Activated CD4-positive, alpha-beta T cell treated with anti-CD3 and anti-CD28 coated beads, Interleukin-2, amount 50 U/mL, for 16 hours (primary cell): ENCODE data around the gene AKR1E2.

Source experiments
- DNase-seq: peaks from one replicate; pipeline ENCODE4 v3.0.0-alpha.2; 2020

The AKR1E2 gene

GRCh38 chr10:4825868-4826791, at the start of gene AKR1E2:
TSS of gene AKR1E2 (plus strand) at chr10:4826207. CDS start at chr10:4826325, 118 bp downstream.
- DNase-seq = peak; percentile 86

- DNase-seq = peak; percentile 39
Measured at GRCh38 chr10:4776234-4776638, 49.8 kb upstream of the AKR1E2 start.

GRCh38 chr10:4778761-4779160, 47.2 kb upstream of the AKR1E2 start:
- DNase-seq = no peak

- DNase-seq = no peak
Measured at GRCh38 chr10:4780091-4780490, 45.9 kb upstream of the AKR1E2 start.

- no peak for DNase-seq
Measured at GRCh38 chr10:4780782-4781181, 45.2 kb upstream of the AKR1E2 start.

- DNase-seq = no peak
Measured at GRCh38 chr10:4781955-4782354, 44.1 kb upstream of the AKR1E2 start.

- DNase-seq = no peak
Measured at GRCh38 chr10:4784667-4785333, 41.2 kb upstream of the AKR1E2 start.

- DNase-seq = no peak
Measured at GRCh38 chr10:4786043-4786839, 39.8 kb upstream of the AKR1E2 start.

GRCh38 chr10:4790045-4790444, 36.0 kb upstream of the AKR1E2 start:
- DNase-seq = no peak

GRCh38 chr10:4790922-4791321, 35.1 kb upstream of the AKR1E2 start:
- no peak for DNase-seq

GRCh38 chr10:4792381-4792780, 33.6 kb upstream of the AKR1E2 start:
- DNase-seq = no peak

GRCh38 chr10:4801405-4801804, 24.6 kb upstream of the AKR1E2 start:
- DNase-seq = no peak

GRCh38 chr10:4802711-4803487, 23.1 kb upstream of the AKR1E2 start:
- no peak for DNase-seq

- DNase-seq = no peak
Measured at GRCh38 chr10:4803822-4804221, 22.2 kb upstream of the AKR1E2 start.

- no peak for DNase-seq
Measured at GRCh38 chr10:4804465-4804864, 21.5 kb upstream of the AKR1E2 start.

GRCh38 chr10:4806534-4806933, 19.5 kb upstream of the AKR1E2 start:
- no peak for DNase-seq

GRCh38 chr10:4807761-4808507, 18.1 kb upstream of the AKR1E2 start:
- DNase-seq = no peak

GRCh38 chr10:4809156-4809555, 16.9 kb upstream of the AKR1E2 start:
- no peak for DNase-seq

- DNase-seq = no peak
Measured at GRCh38 chr10:4810092-4810491, 15.9 kb upstream of the AKR1E2 start.

GRCh38 chr10:4812046-4812445, 14.0 kb upstream of the AKR1E2 start:
- DNase-seq = no peak

GRCh38 chr10:4813023-4813422, 13.0 kb upstream of the AKR1E2 start:
- DNase-seq = no peak

- no peak for DNase-seq
Measured at GRCh38 chr10:4813496-4813895, 12.5 kb upstream of the AKR1E2 start.
